ENCODE measurements around the gene RABGGTA.

DNA sequence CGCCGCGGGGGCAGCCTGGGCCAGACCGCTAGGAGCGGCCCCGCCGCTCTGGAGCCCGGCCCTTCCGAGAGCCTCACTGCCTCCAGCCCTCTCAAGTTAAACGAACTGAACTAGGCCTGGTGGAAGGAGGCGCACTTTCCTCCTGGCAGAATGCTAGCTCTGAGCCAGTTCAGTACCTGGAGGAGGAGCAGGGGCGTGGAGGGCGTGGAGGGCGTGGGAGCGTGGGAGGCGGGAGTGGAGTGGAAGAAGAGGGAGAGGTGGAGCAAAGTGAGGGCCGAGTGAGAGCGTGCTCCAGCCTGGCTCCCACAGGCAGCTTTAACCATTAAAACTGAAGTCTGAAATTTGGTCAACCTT lies 45.2 kb upstream of the RABGGTA start:
- TF ChIP-seq FOXJ2 (tag; IDR thresholded peaks at IDR 0.05) (no peak), MEIS2 (IDR thresholded peaks at IDR 0.05; ENCODE audit: partially characterized antibody) (no peak), RCOR1 (IDR thresholded peaks at IDR 0.05; ENCODE audit: borderline replicate concordance in 1 of 2, low read depth in 2 of 2, low read length in 2 of 2) (no peak), POLR2A (conservative IDR thresholded peaks at IDR 0.05) (no peak), RFX5 (IDR thresholded peaks at IDR 0.05; ENCODE audit: low read depth, low read length) (no peak), MAFK (IDR thresholded peaks at IDR 0.05; ENCODE audit: low read length) (no peak), IFI16 (CRISPR knock-in tag; IDR thresholded peaks at IDR 0.05) (no peak), POLR2AphosphoS5 (IDR thresholded peaks at IDR 0.05; ENCODE audit: control insufficient read depth, insufficient read depth, low read depth, low read length) (no peak), SRSF9 (IDR thresholded peaks at IDR 0.05; ENCODE audit: borderline replicate concordance, low read depth, low read length) (no peak), ZNF24 (IDR thresholded peaks at IDR 0.05) (no peak)
- TF ChIP-seq, protein P1, sequence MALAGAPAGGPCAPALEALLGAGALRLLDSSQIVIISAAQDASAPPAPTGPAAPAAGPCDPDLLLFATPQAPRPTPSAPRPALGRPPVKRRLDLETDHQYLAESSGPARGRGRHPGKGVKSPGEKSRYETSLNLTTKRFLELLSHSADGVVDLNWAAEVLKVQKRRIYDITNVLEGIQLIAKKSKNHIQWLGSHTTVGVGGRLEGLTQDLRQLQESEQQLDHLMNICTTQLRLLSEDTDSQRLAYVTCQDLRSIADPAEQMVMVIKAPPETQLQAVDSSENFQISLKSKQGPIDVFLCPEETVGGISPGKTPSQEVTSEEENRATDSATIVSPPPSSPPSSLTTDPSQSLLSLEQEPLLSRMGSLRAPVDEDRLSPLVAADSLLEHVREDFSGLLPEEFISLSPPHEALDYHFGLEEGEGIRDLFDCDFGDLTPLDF (CRISPR knock-in tag; IDR thresholded peaks at IDR 0.05) = no peak

All from K562 (cell line).